NK-92 (cell line): ENCODE data around the gene LCLAT1.
"Not testable (repeated sequence)": the region's sequence is repeated elsewhere in the genome, so short reads cannot be mapped to it uniquely, and the experiment has no call there.

Experiments
- DNase-seq: peaks from one replicate; lab custom pipeline; 2025; ENCODE audit not compliant: unreplicated experiment; lab: John Stamatoyannopoulos, UW

LCLAT1 gene

GRCh38 chr2:30484995-30485394 is 37.9 kb downstream of the LCLAT1 start:
- no peak for DNase-seq

DNA sequence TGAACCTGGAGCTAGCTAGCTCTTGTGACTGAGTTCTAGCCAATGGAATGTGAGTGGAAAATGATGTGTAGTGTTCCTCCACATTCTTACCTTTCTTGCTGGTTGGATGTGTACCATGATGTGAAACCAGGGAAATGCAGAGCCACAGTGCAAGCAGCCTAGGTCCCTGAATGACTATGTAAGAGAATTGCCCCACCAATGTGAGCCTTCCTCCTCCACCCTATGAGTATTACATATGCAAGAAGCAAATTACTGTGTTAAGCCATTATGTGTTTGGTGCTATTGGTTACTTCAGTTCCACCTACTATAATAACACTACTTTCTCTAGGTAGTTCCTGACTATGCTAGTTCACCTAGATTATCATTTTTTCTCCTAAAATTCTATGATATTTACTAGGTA is 39.6 kb downstream of the LCLAT1 start:
- DNase-seq, result no peak

DNA sequence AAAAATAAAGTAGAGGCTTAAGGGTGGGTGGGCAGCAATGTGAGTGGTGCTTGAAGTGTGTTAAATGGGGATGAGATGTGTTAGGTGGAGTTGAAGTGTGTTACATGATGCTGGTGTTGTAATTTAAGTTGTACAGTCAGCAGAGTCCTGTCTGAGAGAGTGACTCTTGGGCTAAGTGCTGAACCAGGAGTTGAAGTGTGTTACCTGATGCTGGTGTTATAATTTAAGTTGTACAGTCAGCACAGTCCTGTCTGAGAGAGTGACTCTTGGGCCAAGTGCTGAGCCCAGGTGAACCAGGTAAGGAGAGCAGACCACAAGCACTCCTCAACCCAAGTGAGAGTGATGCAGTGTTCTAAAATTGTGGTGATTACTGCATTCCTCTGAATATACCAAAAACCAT is 40.6 kb downstream of the LCLAT1 start:
- DNase-seq, result no peak

GRCh38 chr2:30488012-30488659 is 41.1 kb downstream of the LCLAT1 start:
- no peak for DNase-seq

GRCh38 chr2:30491225-30491624 is 44.2 kb downstream of the LCLAT1 start:
- DNase-seq, result no peak

- DNase-seq, result no peak
Observed at GRCh38 chr2:30492185-30492584, 45.1 kb downstream of the LCLAT1 start.

DNA sequence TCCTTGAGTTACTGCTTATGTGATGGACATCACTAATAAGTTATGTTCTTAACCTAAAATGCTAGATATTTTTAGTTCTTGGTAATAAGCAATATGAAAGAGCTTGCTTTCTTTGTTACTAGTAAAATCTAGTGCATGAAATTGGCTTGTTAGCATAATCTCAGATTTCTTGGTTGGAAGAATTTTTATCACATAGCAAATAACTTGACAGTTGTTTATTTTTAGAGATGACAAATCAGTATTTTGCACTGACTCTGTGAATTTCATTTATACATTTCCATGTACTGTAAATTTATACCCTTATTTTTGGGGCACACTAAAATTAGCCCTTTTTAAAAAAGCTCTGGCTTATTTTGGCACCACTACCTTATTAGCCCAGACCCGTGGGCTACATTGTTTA is 45.6 kb downstream of the LCLAT1 start:
- no peak for DNase-seq

DNA sequence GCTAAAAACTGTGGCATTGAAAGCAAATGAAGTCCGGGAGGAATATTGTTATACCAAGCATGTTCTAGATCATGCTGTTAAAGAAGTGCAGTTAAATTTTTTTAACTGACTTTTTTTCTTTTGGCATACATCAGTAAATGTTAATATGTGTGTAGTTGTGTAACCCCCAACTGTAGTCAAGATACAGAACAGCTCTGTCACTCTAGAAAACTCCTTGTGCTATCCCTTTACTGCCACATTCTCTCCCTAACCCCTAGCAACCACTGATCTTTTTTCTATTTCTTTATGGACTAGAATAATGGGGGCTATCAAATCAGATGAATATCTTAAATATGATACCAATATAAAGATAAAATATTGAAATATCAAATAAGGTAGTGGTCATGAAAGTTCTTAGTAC is 46.4 kb downstream of the LCLAT1 start:
- no peak for DNase-seq

DNA sequence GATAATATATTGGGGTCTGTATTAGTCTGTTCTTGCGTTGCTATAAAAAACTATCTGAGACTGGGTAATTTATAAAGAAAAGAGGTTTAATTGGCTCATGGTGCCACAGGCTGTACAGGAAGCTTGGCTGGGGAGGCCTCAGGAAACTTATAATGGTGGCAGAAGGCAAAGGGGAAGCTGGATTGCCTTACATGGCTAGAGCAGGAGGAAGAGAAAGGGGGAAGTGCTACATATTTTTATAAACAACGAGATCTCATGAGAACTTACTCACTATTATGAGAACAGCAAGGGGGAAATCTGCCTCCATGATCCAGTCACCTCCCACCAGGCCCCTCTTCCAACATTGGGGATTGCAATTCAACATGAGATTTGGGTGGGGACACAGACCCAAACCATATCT is 48.9 kb downstream of the LCLAT1 start:
- not testable (repeated sequence) for DNase-seq

- DNase-seq, result no peak
Observed at GRCh38 chr2:30499681-30500080, 52.6 kb downstream of the LCLAT1 start.

- DNase-seq, result no peak
Observed at GRCh38 chr2:30500699-30501098, 53.7 kb downstream of the LCLAT1 start.

DNA sequence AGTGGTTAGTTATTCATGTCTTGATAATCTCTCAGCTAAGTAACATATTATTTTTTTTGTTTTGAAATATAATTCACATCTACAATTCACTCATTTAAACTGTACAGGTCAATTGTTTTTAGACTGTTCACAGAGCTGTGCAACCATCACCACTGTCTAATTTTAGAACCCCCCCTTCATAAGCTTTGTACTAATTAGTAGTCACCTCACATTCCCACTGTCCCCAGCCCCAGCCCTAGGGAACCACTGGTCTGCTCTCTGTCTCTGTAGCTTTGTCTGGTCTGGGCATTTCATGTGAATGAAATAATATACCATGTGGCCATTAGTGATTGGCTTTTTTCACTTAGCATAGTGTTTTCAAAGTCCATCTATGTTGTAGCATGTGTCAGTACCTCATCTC is 55.3 kb downstream of the LCLAT1 start:
- DNase-seq, result no peak

- no peak for DNase-seq
Observed at GRCh38 chr2:30503007-30503694, 56.1 kb downstream of the LCLAT1 start.

DNA sequence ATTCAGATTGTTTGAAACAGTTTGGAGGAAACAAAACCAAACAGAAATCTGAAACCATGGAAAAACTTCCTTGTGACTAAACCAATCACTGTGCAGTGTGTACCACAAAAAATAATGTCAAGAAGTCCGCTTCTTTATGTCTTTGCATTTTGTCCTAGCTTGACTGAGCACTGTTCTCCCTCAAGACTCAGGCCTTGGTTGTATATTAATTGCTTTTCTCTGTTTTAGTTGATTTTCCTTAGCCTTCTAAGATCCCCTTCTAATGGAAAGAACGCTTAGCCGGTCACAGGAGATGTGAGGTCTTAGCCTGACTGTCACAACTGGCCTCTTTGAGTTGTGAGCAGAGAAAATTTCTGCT is 56.6 kb downstream of the LCLAT1 start:
- no peak for DNase-seq

GRCh38 chr2:30504731-30505130 is 57.7 kb downstream of the LCLAT1 start:
- DNase-seq, result no peak

DNA sequence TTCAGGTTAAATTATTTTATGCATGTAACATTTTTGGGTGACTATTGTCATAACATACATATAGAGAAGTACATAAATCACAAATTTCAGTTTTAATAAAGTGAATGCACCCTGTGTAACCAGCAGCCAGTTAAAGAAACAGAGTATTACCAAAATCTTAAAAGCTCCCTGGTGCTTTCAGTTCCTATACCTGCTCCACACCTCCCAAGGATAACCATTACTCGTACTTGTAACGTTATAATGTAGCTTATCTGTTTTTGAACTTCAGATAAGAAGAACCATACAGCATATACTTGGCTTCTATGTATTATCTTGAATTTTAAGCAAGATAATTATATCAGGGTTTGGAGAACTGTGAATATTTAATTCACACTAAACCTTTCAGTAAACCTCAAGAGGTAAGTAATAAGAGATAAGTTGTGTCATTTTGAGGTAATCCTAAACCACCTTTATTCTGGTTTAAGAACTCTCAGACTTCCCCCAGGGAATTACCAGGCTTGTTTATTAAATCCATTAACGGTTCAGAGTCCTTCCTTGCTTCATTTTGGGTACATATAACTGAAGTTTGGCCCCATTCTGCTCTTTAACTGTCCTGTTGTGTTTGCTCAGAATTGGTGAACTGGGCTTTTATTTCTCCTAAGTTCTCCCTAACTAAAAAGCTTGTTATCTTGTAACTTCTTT is 58.6 kb downstream of the LCLAT1 start:
- no peak for DNase-seq

- not testable (repeated sequence) for DNase-seq
Observed at GRCh38 chr2:30507460-30507859, 60.4 kb downstream of the LCLAT1 start.

GRCh38 chr2:30509716-30510115 is 62.7 kb downstream of the LCLAT1 start:
- no peak for DNase-seq

GRCh38 chr2:30510409-30510808 is 63.4 kb downstream of the LCLAT1 start:
- DNase-seq, result no peak

- DNase-seq, result no peak
Observed at GRCh38 chr2:30511122-30512083, 64.4 kb downstream of the LCLAT1 start.

DNA sequence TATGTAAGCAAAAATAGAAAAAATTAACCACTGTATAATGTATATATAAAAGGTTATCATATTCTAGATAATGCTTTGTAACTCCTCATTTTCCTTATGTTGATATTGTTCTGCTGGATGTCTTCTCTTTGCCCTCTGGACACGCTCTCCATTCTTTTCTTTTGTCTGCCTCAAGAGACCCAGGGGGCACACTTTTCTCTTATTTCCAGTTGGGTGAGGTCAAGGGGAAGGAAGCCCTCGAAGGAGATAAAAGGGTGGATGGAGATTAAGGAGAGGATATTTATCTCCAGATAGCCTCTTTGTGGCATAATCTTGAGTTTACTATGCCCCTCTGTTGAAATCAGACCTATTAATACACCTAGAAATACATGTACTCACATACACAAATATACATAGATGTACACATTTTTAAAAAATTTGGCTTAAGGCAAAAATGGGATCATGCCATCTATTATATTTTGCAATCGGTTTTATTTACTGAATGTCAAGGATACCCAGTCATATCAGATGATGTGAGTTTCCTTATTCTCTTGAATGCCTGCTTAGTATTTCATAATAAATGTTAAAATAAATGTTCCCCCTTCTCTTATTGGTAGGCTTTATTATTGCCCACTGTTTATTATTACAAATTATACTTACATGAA is 65.3 kb downstream of the LCLAT1 start:
- DNase-seq, result no peak
